NCI-H1048 (cell line): ENCODE data around the gene DGKB.

Experiments
- DNase-seq: peaks from one replicate; lab custom pipeline; 2025; lab: John Stamatoyannopoulos, UW

The DGKB gene

GRCh38 chr7:14385074-14385473, 517.5 kb downstream of the DGKB start:
- no peak for DNase-seq

GRCh38 chr7:14381936-14382335, 520.6 kb downstream of the DGKB start:
- no peak for DNase-seq

- DNase-seq: no peak
These were observed 521.2 kb downstream of the DGKB start for GRCh38 chr7:14381306-14381705.

GRCh38 chr7:14380881-14381280, 521.7 kb downstream of the DGKB start:
- DNase-seq: no peak

- no peak for DNase-seq
These were observed 524.8 kb downstream of the DGKB start for GRCh38 chr7:14377646-14378266.

GRCh38 chr7:14376711-14377110, 525.8 kb downstream of the DGKB start:
- no peak for DNase-seq

GRCh38 chr7:14375998-14376397, 526.6 kb downstream of the DGKB start:
- no peak for DNase-seq

- no peak for DNase-seq
These were observed 528.2 kb downstream of the DGKB start for GRCh38 chr7:14374336-14374735.

- no peak for DNase-seq
These were observed 534.3 kb downstream of the DGKB start for GRCh38 chr7:14368285-14368684.

- DNase-seq: no peak
These were observed 551.4 kb downstream of the DGKB start for GRCh38 chr7:14351167-14351566.

- DNase-seq: no peak
These were observed 561.3 kb downstream of the DGKB start for GRCh38 chr7:14341200-14341775.

- no peak for DNase-seq
These were observed 562.0 kb downstream of the DGKB start for GRCh38 chr7:14340393-14341074.

- DNase-seq: no peak
These were observed 562.7 kb downstream of the DGKB start for GRCh38 chr7:14339861-14340260.

GRCh38 chr7:14336256-14336655, 566.3 kb downstream of the DGKB start:
- no peak for DNase-seq

GRCh38 chr7:14332155-14332554, 570.4 kb downstream of the DGKB start:
- DNase-seq: no peak

- no peak for DNase-seq
These were observed 577.8 kb downstream of the DGKB start for GRCh38 chr7:14324767-14325166.

GRCh38 chr7:14322724-14323123, 579.8 kb downstream of the DGKB start:
- DNase-seq: no peak

GRCh38 chr7:14321947-14322346, 580.6 kb downstream of the DGKB start:
- no peak for DNase-seq

- DNase-seq: no peak
These were observed 593.1 kb downstream of the DGKB start for GRCh38 chr7:14309432-14309831.

- no peak for DNase-seq
These were observed 597.2 kb downstream of the DGKB start for GRCh38 chr7:14305233-14305866.

- no peak for DNase-seq
These were observed 599.0 kb downstream of the DGKB start for GRCh38 chr7:14303536-14303935.

GRCh38 chr7:14294637-14295036, 607.9 kb downstream of the DGKB start:
- no peak for DNase-seq

- DNase-seq: no peak
These were observed 609.1 kb downstream of the DGKB start for GRCh38 chr7:14293434-14293833.
